HUES6 (cell line): ENCODE measurements around the gene RASAL2.

Experiments
- H3K27ac ChIP-seq: 2 replicates; pipeline ENCODE4 v1.7.0; 2013; ENCODE audit warnings: low read depth, mild to moderate bottlenecking, low read length, inconsistent platforms
- H3K27me3 ChIP-seq: 2 replicates; pipeline ENCODE4 v1.6.1; 2013; ENCODE audit warnings: low read length; ENCODE audit not compliant: control insufficient read depth, insufficient read depth
- H3K36me3 ChIP-seq: 2 replicates; pipeline ENCODE4 v1.6.1; 2013; ENCODE audit warnings: low read length; ENCODE audit not compliant: control insufficient read depth, insufficient read depth
- H3K4me1 ChIP-seq: 2 replicates; pipeline ENCODE4 v1.6.1; 2013; ENCODE audit warnings: low read length; ENCODE audit not compliant: control insufficient read depth, insufficient read depth
- H3K4me3 ChIP-seq: 2 replicates; pipeline ENCODE4 v1.5.1; 2013; ENCODE audit warnings: low read depth, low read length
- H3K9ac ChIP-seq: one replicate; pipeline ENCODE4 v1.6.1; 2013; ENCODE audit warnings: mild to moderate bottlenecking, low read length
- H3K9me3 ChIP-seq: 2 replicates; pipeline ENCODE4 v1.6.1; 2013; ENCODE audit warnings: low read depth, low read length; ENCODE audit not compliant: control insufficient read depth, insufficient read depth

RASAL2 gene

GRCh38 chr1:178278916-178279686 is 185.2 kb downstream of the RASAL2 start:
- H3K36me3 ChIP-seq, result no peaks in the 10 kb centered on the region
- H3K27ac ChIP-seq, result no peak overlapping the region
- H3K9ac ChIP-seq, result no peak overlapping the region
- no peak overlapping the region for H3K4me3 ChIP-seq
- peaks cover 71% of the 10 kb centered on the region for H3K4me1 ChIP-seq
- no peaks in the 10 kb centered on the region for H3K27me3 ChIP-seq
- peaks cover 3% of the 10 kb centered on the region for H3K9me3 ChIP-seq

DNA sequence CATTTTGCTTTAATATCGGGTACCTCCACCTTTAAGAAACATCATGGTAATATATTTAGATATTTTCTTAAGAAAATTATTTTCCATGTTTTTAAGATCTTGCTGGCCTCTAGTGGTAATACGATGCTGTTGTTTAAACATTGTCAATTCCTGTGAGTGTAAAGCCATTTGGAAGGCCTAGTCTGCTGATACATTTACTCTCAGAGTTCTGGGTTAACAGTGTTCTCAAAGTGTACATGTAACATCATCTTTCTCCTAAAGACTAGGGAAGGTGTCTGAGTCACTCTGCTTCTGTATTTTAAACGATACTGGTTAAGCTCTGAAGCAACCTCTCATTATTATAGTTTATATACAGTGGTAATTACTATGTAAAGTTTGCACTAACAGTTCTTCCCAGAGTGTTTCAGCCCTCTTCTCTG is 189.1 kb downstream of the RASAL2 start:
- Histone ChIP-seq H3K9me3 (no peaks in the 10 kb centered on the region), H3K9ac (peak overlapping the region; percentile 72), H3K4me1 (peaks cover 63% of the 10 kb centered on the region), H3K36me3 (peaks cover 4% of the 10 kb centered on the region; the same call in 1 of the 2 replicates), H3K27me3 (no peaks in the 10 kb centered on the region), H3K27ac (peak overlapping the region; percentile 92), H3K4me3 (peak overlapping the region; percentile 42)

DNA sequence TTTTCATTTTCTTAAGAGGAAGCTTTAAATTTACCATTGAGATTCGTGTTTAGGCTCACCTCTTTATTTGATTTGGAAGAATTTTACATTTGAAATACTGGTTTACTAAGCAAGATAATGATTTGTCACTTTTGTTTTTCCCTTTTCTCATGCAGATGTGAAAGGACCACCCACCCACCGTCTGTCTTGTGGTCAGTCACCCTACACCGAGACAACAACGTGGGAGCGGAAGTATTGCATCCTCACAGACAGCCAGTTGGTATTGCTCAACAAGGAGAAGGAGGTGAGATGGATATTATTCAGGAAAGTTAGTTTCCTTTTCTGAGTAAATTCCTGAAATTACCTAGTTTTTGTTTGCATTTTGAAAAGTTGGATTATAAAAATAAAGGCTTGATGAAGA is 189.5 kb downstream of the RASAL2 start:
- H3K27me3 ChIP-seq, result no peaks in the 10 kb centered on the region
- H3K36me3 ChIP-seq, result peaks cover 4% of the 10 kb centered on the region; the same call in 1 of the 2 replicates
- H3K4me1 ChIP-seq, result peaks cover 58% of the 10 kb centered on the region
- no peaks in the 10 kb centered on the region for H3K9me3 ChIP-seq
- peak overlapping the region; percentile 92 for H3K27ac ChIP-seq
- H3K4me3 ChIP-seq, result peak overlapping the region; percentile 42
- peak overlapping the region; percentile 75 for H3K9ac ChIP-seq

- H3K9me3 ChIP-seq, result no peaks in the 10 kb centered on the region
- H3K36me3 ChIP-seq, result peaks cover 4% of the 10 kb centered on the region; the same call in 1 of the 2 replicates
- peak overlapping the region; percentile 42 for H3K4me3 ChIP-seq
- H3K4me1 ChIP-seq, result peaks cover 52% of the 10 kb centered on the region
- H3K27me3 ChIP-seq, result no peaks in the 10 kb centered on the region
- H3K9ac ChIP-seq, result peak overlapping the region; percentile 75
- peak overlapping the region; percentile 86 for H3K27ac ChIP-seq
These were observed 190.2 kb downstream of the RASAL2 start for GRCh38 chr1:178284058-178284457.

DNA sequence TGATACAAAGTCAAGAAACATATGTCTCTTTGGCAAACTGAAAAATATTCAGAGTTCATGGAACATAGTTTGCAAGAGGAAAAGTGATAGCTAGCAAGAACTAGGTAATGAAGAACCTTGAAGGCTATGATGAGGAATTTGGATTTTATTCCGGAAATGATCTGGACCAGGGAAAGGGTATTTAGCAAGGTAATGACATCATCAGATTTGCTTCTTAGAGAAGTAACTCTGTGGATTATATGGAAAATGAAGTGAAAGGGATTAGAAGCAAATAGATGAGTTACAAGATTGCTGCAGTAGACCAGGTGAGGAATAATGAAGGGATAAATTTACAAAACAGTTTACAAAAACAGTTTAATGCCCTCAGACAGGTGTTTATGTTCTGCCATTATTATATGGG is 197.3 kb downstream of the RASAL2 start:
- Histone ChIP-seq H3K27ac (no peak overlapping the region), H3K4me1 (peaks cover 25% of the 10 kb centered on the region), H3K27me3 (no peaks in the 10 kb centered on the region), H3K9me3 (no peaks in the 10 kb centered on the region), H3K4me3 (no peak overlapping the region), H3K36me3 (no peaks in the 10 kb centered on the region; the same call in 1 of the 2 replicates), H3K9ac (no peak overlapping the region)

DNA sequence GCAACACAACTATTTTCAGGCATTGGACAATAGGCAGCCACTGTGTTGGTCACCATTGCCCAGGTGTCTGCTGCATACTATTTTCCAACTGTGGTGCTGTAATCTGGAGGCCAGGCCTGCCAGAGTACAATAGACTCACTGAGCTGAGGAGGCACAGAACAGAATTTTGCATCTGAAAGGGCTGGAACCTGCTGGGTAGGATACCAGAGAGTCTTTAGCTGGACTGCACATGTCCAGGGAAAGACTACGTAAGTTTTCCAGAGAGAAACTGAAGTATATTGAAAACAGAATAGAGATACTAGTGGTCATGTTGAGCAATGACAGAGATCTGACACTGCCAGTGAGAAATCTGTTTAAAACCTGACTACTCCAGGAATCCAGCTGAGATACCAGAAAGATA is 200.8 kb downstream of the RASAL2 start:
- no peak overlapping the region for H3K9ac ChIP-seq
- H3K9me3 ChIP-seq, result no peaks in the 10 kb centered on the region
- no peak overlapping the region for H3K4me3 ChIP-seq
- H3K27ac ChIP-seq, result no peak overlapping the region
- no peaks in the 10 kb centered on the region; the same call in 1 of the 2 replicates for H3K36me3 ChIP-seq
- H3K4me1 ChIP-seq, result peaks cover 25% of the 10 kb centered on the region
- H3K27me3 ChIP-seq, result no peaks in the 10 kb centered on the region

GRCh38 chr1:178300352-178300699 is 206.4 kb downstream of the RASAL2 start:
- Histone ChIP-seq H3K4me1 (peaks cover 7% of the 10 kb centered on the region), H3K9ac (no peak overlapping the region), H3K4me3 (no peak overlapping the region), H3K27me3 (no peaks in the 10 kb centered on the region), H3K27ac (no peak overlapping the region), H3K36me3 (no peaks in the 10 kb centered on the region), H3K9me3 (no peaks in the 10 kb centered on the region)

DNA sequence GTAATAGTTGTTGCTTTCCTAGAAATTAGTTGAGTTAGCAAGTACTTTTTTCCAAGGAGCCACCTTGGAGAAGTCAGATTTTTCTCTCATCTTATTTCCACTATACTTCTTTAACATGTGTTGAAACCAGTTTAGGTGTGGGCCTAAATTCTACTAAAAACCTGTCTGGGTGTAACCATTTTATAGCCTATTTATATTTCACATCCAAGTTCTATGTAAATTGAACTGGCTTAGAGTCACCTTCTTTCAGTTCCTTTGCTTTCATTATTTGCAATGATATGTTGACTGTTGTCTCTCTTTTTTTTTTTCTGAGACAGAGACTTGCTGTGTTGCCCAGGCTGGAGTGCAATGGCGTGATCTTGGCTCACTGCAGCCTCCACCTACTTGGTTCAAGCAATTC is 207.2 kb downstream of the RASAL2 start:
- H3K4me3 ChIP-seq, result no peak overlapping the region
- H3K27me3 ChIP-seq, result no peaks in the 10 kb centered on the region
- H3K27ac ChIP-seq, result no peak overlapping the region
- H3K9me3 ChIP-seq, result 0 out of 2 replicates have a peak, but pooled peaks cover 2% of the 10 kb centered on the region
- peaks cover 7% of the 10 kb centered on the region for H3K4me1 ChIP-seq
- no peak overlapping the region for H3K9ac ChIP-seq
- H3K36me3 ChIP-seq, result no peaks in the 10 kb centered on the region

GRCh38 chr1:178307264-178307663 is 213.4 kb downstream of the RASAL2 start:
- Histone ChIP-seq H3K4me1 (no peaks in the 10 kb centered on the region), H3K4me3 (no peak overlapping the region), H3K36me3 (no peaks in the 10 kb centered on the region), H3K9ac (no peak overlapping the region), H3K9me3 (0 out of 2 replicates have a peak, but pooled peaks cover 2% of the 10 kb centered on the region), H3K27me3 (no peaks in the 10 kb centered on the region), H3K27ac (no peak overlapping the region)

DNA sequence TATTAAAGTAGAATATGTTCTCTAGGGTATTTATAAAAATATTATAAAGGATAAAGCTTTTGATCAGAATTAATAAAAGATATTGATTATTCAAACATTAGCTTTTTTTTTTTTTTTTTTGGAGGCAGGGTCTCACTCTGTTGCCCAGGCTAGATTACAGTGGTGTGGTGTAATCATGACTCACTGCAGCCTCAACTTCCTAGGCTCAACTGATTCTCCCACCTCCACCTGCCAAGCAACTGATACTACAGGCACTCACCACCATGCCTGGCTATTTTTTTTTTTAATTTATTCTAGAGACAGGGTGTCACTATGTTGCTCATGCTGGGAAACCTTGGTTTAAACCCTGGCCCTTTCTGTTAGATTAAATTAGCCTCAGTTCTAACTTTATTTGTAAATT is 214.5 kb downstream of the RASAL2 start:
- Histone ChIP-seq H3K4me3 (no peak overlapping the region), H3K9ac (no peak overlapping the region), H3K36me3 (no peaks in the 10 kb centered on the region), H3K27ac (no peak overlapping the region), H3K27me3 (no peaks in the 10 kb centered on the region), H3K9me3 (0 out of 2 replicates have a peak, but pooled peaks cover 2% of the 10 kb centered on the region), H3K4me1 (no peaks in the 10 kb centered on the region)

DNA sequence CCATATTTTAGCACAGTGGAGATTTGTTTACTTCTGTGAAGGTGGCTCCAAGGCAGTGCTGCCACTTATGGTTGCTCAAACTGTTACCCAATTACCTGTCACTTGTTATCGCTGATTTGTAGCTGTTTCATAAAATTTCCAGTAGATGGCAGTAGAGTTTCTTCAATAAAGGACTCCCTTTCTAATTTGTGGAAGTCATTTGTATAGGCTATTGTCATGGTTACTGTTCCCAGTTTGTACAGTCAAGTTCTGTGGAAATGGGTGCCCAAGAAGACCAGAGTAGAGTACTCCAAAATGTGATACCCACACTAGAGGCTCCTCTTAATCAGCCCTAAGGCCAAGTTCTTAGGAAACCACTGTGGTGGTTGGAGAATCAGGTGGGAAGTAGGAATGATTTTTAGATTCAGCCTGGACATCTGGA is 216.8 kb downstream of the RASAL2 start:
- Histone ChIP-seq H3K4me3 (no peak overlapping the region), H3K4me1 (no peaks in the 10 kb centered on the region), H3K9ac (no peak overlapping the region), H3K36me3 (no peaks in the 10 kb centered on the region), H3K27ac (no peak overlapping the region), H3K9me3 (0 out of 2 replicates have a peak, but pooled peaks cover 2% of the 10 kb centered on the region), H3K27me3 (no peaks in the 10 kb centered on the region)
